GM12864 (cell line): ENCODE measurements around the gene MYT1.

Source experiments
- DNase-seq: peaks from one replicate; pipeline ENCODE4 v3.0.0-alpha.2; 2011; ENCODE audit warnings: low read depth
- H3K4me3 ChIP-seq: 2 replicates; pipeline ENCODE4 v1.5.1; 2011; ENCODE audit warnings: mild to moderate bottlenecking, low read depth, low read length, control low read depth
- TF ChIP-seq, protein P1 (sequence below): IDR thresholded peaks from 2 replicates; pipeline ENCODE4 v1.5.1; 2011; ENCODE audit warnings: low read depth, mild to moderate bottlenecking, moderate library complexity, low read length, control low read depth, inconsistent platforms; ENCODE audit errors: missing control alignments

The MYT1 gene

DNA sequence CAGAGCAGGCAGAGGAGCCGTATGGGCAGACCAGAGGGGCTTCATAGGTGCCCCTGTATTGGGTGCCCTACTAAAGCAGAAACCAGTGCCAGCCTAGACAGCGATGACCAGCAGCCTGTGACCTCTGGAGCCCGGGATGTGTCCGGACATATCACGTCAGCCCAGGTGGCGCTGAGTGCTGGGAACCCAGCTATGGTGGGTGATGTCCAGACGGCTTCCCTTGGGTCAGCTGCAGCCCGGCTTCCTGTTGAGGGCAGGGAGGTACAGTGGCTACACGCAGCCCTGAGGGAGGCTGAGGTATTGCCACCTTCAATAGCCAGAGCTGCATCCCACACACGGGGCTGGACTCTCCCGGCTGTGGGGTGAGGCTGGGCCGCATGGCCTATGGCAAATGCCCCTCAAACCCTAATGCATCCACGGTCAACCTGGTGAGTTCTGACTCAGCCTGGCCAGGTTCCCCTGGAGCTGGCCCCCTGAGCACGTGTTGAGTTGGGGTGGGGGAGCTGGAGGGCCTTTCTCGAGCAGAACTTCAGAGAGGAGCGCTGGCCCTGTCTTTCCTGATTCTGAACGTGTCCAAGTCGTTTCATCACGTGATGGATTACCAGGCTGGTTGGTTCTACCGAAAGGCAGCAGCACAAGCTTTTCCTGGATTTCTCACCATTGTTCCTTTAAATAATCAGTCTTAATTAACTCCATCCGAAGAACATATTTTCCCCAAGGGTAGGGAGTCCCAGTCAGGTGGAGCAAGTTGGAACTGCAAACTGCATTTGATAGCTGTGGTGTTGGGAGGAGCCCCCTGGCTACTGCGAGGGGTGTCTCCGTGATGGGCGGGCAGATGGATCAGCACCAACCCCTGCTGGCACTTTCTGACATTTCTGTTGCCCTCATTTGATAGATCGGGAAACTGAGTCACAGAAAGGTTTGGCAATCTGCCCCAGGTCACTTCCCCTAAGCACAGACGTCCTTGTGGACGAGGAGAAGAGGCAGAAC, 7.1 kb upstream of the MYT1 start:
- H3K4me3 ChIP-seq, result no peak overlapping the region
- TF ChIP-seq, protein P1, sequence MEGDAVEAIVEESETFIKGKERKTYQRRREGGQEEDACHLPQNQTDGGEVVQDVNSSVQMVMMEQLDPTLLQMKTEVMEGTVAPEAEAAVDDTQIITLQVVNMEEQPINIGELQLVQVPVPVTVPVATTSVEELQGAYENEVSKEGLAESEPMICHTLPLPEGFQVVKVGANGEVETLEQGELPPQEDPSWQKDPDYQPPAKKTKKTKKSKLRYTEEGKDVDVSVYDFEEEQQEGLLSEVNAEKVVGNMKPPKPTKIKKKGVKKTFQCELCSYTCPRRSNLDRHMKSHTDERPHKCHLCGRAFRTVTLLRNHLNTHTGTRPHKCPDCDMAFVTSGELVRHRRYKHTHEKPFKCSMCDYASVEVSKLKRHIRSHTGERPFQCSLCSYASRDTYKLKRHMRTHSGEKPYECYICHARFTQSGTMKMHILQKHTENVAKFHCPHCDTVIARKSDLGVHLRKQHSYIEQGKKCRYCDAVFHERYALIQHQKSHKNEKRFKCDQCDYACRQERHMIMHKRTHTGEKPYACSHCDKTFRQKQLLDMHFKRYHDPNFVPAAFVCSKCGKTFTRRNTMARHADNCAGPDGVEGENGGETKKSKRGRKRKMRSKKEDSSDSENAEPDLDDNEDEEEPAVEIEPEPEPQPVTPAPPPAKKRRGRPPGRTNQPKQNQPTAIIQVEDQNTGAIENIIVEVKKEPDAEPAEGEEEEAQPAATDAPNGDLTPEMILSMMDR, result no peak
- no peak for DNase-seq

- TF ChIP-seq, protein P1, result no peak
- DNase-seq, result no peak
- H3K4me3 ChIP-seq, result no peak overlapping the region
Measured at GRCh38 chr20:64157878-64158277, 6.4 kb upstream of the MYT1 start.

DNA sequence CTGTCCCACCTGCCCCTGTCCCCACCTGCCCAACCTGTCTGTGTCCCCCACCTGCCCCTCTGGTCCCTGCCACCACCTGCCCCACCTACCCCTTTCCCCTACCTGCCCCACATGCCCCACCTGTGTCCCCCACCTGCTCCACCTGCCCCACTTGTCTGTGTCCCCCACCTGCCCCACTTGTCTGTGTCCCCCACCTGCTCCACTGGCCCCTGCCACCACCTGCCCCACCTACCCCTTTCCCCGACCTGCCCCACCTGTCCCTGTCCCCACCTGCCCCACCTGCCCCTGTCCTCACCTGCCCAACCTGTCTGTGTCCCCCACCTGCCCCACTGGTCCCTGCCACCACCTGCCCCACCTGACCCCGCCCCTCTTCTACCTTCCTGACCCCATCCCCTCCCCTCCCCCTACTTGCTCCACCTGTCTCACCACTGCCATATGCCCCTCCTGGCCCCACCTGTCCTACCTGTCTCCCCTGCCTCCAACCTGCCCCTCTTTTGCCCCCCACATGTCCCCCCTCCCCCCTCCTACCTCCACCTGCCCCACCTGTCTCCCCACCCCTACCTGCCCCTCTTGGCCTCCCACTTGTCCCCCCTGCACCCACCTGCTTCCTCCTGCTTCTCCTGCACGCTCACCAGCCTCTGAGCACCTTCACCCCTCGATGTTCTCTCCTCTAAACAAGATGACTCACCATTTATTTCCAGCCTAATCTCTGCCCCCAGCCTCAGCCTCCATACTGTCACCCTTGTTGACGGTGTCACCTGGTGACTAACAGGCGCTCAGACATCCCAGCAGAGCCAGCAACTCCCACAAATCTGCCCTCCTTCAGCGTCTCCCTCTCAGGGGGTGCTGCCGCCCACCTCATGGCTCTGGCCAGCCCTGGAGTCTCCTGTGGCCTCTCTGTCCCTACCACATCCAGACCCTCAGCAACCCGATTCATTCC, 5.6 kb upstream of the MYT1 start:
- TF ChIP-seq, protein P1, result no peak
- no peak for DNase-seq
- no peak overlapping the region for H3K4me3 ChIP-seq

- no peak for DNase-seq
- TF ChIP-seq, protein P1, result no peak
- H3K4me3 ChIP-seq, result no peak overlapping the region
Measured at GRCh38 chr20:64159286-64159680, 5.0 kb upstream of the MYT1 start.

- TF ChIP-seq, protein P1, result no peak
- H3K4me3 ChIP-seq, result no peak overlapping the region
- no peak for DNase-seq
Measured at GRCh38 chr20:64159711-64160110, 4.5 kb upstream of the MYT1 start.

GRCh38 chr20:64160118-64160517, 4.1 kb upstream of the MYT1 start:
- no peak for DNase-seq
- TF ChIP-seq, protein P1, result no peak
- H3K4me3 ChIP-seq, result no peak overlapping the region
